Right forelimb (tissue), 1 donor: ENCODE measurements around the gene TSPAN31.
"Not testable (repeated sequence)": the region's sequence is repeated elsewhere in the genome, so short reads cannot be mapped to it uniquely, and the experiment has no call there.

Experiments
- DNase-seq: peaks from one replicate; pipeline ENCODE4 v3.0.0-alpha.2; 2018

TSPAN31 gene, protein sequence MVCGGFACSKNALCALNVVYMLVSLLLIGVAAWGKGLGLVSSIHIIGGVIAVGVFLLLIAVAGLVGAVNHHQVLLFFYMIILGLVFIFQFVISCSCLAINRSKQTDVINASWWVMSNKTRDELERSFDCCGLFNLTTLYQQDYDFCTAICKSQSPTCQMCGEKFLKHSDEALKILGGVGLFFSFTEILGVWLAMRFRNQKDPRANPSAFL

DNA sequence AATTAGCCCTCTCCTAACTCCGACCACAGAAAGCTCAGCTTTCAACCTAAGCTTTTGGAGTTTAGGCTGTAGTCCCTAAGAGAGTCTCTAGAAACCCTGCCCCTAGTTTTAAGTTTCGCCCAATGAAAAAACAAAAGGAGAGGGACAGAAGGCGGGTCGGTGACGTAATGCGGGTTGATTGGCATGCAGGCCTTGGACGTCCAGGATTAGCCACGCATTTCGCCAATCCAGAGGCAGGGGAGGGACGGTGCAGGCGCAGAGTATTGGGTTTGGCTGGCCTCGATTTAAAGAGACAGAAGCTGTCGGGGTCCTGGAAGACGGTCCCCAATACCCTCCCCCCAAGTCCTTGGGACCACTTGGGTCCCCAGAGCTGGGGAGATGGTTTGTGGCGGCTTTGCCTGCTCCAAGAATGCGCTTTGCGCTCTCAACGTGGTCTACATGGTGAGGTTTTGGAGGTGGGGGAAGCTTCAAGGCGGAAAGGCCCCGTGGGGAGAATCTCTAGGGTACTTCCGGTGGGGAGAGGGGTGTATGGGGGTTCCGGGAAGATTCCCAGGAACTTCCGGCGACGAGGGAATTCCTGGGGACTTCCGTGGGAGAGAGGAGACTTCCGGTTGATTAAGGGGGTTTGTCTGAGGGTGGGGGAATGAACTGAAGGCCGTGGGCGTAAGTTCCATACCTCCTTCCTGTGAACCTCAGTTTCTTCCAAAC is at the start of gene TSPAN31:
TSPAN31 (plus strand) TSS at position 263 of the 708 bp plus-strand sequence; CDS start at position 379, 116 bp downstream.
- peak; percentile 97 for DNase-seq

DNA sequence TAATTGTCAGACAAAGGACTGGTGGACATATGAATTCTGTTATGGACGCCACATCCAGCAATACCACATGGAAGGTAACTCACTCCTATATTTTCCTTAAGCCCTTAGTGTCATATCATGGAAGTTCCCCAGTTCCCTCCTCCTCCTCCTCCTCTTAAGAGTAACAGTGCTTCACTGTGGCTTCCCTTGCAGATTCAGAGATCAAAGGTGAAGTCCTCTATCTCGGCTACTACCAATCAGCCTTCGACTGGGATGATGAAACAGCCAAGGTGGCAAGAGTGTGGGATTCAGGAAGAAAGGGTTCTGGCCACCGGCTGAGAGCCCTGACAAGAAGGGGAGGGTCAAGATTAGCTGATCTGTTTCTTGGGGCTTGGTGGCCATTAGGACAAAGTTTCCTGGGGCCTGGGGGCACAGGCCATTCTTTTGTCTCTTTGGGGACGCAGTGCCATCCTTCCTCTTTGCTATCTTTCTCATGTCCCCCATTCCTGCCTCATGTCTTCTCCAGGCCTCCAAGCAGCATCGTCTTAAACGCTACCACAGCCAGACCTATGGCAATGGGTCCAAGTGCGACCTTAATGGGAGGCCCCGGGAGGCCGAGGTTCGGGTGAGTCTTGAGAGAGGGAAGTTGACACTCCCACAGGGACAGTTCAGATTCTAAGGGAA is 48.9 kb upstream of the TSPAN31 start:
- no peak for DNase-seq

GRCh38 chr12:57697076-57697475 is 47.8 kb upstream of the TSPAN31 start:
- DNase-seq: no peak

GRCh38 chr12:57698414-57698813 is 46.4 kb upstream of the TSPAN31 start:
- no peak for DNase-seq

DNA sequence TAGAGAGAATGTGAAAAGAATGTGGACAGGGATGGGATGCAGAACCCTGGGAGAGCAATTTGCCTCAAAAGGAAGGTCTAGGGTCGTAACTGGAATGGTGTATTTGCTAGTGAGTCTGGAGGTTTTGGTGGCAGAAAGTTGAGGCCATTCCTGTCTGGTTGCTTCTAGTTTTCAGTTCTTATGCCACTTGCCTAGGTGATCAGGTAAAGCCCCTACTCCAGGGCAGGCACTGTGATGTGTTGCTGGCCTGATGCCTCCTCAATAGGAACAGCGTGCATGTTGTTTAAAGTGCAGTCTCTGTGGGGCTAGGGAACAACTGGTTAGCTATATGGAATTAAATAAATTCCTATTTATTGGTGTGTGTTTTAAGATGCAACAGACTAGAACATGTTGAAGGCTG is 44.5 kb upstream of the TSPAN31 start:
- no peak for DNase-seq

DNA sequence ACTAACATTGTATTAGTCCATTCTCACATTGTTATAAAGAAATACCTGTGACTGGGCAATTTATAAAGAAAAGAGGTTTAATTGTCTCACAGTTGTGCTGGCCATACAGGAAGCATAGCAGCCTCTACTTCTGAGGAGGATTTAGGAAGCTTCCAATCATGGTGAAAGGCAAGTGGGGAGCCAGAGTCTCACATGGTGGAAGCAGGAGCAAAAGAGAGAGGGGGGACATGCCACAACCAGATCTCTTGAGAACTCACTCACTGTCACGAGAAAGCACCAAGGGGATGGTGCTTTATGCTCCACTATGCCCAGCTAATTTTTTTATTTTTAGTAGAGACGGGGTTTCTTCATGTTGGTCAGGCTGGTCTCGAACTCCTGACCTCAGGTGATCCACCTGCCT is 37.6 kb upstream of the TSPAN31 start:
- DNase-seq: no peak

DNA sequence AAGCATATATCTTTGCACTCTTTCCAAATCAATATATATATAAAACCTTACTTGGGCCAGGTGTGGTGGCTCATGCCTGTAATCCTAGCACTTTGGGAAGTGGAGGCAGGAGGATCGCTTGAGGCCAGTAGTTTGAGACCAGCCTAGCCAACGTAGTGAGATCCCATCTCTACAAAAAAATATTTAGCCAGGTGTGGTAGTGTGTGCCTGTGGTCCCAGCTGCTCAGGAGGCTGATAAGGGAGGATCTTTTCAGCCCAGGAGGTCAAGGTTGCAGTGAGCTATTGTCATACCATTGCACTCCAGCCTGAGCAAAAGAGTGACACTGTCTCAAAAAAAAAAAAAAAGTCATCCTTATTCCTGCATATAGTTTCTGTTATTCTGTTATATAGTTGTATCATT is 36.5 kb upstream of the TSPAN31 start:
- no peak for DNase-seq

- no peak for DNase-seq
These were observed 32.1 kb upstream of the TSPAN31 start for GRCh38 chr12:57712701-57713100.

- DNase-seq: no peak
These were observed 31.6 kb upstream of the TSPAN31 start for GRCh38 chr12:57713209-57713608.

- not testable (repeated sequence) for DNase-seq
These were observed 29.6 kb upstream of the TSPAN31 start for GRCh38 chr12:57715036-57715748.

GRCh38 chr12:57715786-57716185 is 29.1 kb upstream of the TSPAN31 start:
- no peak for DNase-seq

DNA sequence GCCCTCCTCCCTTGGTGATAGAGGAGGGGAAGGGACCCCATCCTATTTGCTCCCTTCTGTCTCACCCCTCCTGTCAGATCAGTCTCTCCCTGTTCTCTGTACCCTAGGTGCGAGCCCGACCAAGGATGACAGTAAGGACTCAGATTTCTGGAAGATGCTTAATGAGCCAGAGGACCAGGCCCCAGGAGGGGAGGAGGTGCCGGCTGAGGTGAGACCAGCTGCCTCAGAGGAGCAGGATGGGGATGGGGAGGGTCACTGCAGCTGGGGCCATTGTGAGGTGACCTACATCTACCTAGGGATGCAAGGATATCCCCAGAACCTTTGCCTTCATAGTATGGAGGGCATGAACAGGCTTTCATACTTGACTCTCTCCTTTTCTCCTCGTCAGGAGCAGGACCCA is 28.5 kb upstream of the TSPAN31 start:
- no peak for DNase-seq

DNA sequence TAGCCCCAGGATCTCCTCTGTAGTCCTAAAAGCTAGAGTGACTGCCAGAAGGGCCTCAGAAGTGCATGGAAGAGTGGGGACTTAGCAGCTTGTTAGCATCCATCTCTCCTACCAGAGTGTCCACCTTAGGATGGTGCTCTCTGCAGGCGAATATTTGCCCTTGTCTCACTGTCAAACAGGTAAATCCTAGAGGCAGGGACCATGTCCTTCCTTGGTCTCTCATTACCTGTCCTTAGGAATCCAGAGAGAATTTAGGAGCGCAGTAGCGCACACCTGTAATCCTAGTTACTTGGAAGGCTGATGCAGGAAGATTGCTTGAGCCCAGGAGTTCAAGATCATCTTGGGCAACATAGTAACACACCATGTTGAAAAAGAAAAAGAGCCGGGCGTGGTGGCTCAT is 27.7 kb upstream of the TSPAN31 start:
- no peak for DNase-seq

DNA sequence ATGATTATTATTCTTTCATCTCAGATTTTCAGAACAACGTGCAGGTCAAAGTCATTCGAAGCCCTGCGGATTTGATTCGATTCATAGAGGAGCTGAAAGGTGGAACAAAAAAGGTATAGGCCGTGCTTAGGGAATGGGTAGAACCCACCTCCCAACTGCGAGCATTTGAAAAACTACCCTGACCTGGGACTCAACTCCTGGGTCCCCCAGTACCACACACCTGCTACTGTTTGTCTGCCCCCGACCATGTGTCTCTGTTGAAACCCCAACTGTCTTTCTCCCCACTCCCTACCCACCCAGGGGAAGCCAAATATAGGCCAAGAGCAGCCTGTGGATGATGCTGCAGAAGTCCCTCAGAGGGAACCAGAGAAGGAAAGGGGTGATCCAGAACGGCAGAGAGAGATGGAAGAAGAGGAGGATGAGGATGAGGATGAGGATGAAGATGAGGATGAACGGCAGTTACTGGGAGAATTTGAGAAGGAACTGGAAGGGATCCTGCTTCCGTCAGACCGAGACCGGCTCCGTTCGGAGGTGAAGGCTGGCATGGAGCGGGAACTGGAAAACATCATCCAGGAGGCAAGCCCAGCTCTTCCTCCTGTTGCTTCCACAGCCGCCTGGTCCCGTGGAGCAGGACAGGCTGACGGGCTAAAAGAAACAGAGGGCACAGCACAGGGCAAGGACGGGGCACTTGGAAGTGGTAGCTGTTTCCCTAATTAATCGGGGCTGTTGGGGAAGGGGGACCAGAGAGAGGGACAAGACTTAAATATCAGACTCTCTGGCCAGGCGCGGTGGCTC is 26.8 kb upstream of the TSPAN31 start:
- no peak for DNase-seq

- no peak for DNase-seq
These were observed 26.0 kb upstream of the TSPAN31 start for GRCh38 chr12:57718641-57719528.

DNA sequence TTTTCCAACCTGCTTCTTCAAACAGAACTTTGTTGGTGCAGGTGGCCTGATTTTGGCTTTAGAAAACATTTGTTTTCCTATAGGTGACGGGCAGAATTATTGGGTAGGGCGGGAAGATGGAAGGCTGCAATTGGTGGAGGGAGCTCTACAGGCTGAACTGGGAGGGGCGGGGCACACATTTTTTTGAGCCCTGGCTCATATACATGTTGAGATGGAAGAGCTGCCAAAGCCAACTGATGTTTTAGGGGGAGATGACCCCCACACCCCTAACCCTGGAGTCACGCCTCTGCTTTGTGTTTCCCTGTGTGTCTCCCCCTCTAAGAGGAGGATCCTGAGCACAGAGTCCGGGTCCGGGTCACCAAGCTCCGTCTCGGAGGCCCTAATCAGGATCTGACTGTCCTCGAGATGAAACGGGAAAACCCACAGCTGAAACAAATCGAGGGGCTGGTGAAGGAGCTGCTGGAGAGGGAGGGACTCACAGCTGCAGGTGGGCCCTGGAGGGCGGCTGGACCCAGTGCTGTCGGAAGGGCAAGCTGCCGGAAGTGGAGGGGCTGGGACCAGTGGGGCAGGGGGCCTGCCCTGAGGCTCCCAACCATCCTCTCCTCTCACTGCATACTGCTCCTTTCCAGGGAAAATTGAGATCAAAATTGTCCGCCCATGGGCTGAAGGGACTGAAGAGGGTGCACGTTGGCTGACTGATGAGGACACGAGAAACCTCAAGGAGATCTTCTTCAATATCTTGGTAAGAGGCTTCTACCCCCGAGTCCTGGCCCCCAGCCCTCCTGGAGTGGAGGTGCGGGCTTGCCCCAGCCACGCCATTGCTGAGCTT is 24.8 kb upstream of the TSPAN31 start:
- no peak for DNase-seq

- no peak for DNase-seq
These were observed 23.9 kb upstream of the TSPAN31 start for GRCh38 chr12:57720606-57721595.

GRCh38 chr12:57721846-57722608 is 22.8 kb upstream of the TSPAN31 start:
- not testable (repeated sequence) for DNase-seq
